GM12878 (cell line): Measurements from ENCODE around the gene LRRC75B. TPM values are rescaled to one million over a fixed set of nuclear protein-coding genes. Genes with fewer than 3 reads are reported as not detected.

ENCODE experiments used
- ATAC-seq: fragments of 200-7000 bp; cut with Tn5 transposase; 3 replicates; pipeline ENCODE4 v1.9.1; 2020; ENCODE audit warnings: mild to moderate bottlenecking, moderate library complexity
- BruUV-seq: library from RNA; stranded (reverse); fragments of 400-500 nt; replicated peaks from 2 replicates; lab custom pipeline; 2021; lab: Mats Ljungman, UMichigan
- CTCF ChIA-PET: fragments of 300-600 bp; sonication (Branson Sonifier 250); formaldehyde crosslinking; extraction: SDS; loops from one replicate; lab custom pipeline; 2021; ENCODE audit warnings: inconsistent platforms; lab: Yijun Ruan, JAX
- POLR2A ChIA-PET: fragments of 350-600 bp; formaldehyde crosslinking; extraction: SDS; loops from one replicate; lab custom pipeline; 2021; ENCODE audit warnings: inconsistent platforms; lab: Charles Lee
- RAD21 ChIA-PET: fragments of 300-600 bp; sonication (Branson Sonifier 250); formaldehyde crosslinking; loops from one replicate; lab custom pipeline; 2023; ENCODE audit warnings: antibody characterized with exemption; ENCODE audit not compliant: unreplicated experiment; lab: Charles Lee
- SMC1A ChIA-PET: fragments of 300-600 bp; sonication (Branson Sonifier 250); formaldehyde crosslinking; loops from one replicate; lab custom pipeline; 2023; ENCODE audit not compliant: unreplicated experiment, uncharacterized antibody; lab: Charles Lee
- DNase-seq: peaks from one replicate; pipeline ENCODE4 v3.0.0-alpha.2; 2011; ENCODE audit warnings: low read depth, low spot score
- FAIRE-seq: peaks from 3 replicates; lab custom pipeline; 2011; peaks lifted over from hg19 to GRCh38; lab: Jason Lieb, UNC
- H2AFZ ChIP-seq: 2 replicates; pipeline ENCODE4 v1.6.0; 2011; ENCODE audit warnings: low read depth, low read length, control low read depth; ENCODE audit not compliant: control insufficient read depth
- H3K27ac ChIP-seq: 2 replicates; pipeline ENCODE4 v1.5.1; 2011; ENCODE audit warnings: control low read depth; ENCODE audit not compliant: control insufficient read depth, insufficient read depth
- H3K27me3 ChIP-seq, 2 experiments: replicated peaks in 1 of 2; 2 replicates each; pipeline versions ENCODE4 v1.6.0 to v1.6.1; 2011; ENCODE audit warnings: low read length in 1 of 2; ENCODE audit not compliant: control insufficient read depth in 2 of 2, insufficient read depth in 2 of 2
- H3K36me3 ChIP-seq, 2 experiments: 2 replicates each; pipeline ENCODE4 v1.5.1; 2011; ENCODE audit warnings: low read length in 1 of 2; ENCODE audit not compliant: control insufficient read depth in 2 of 2, insufficient read depth in 2 of 2
- H3K4me1 ChIP-seq: 2 replicates; pipeline ENCODE4 v1.6.1; 2011; ENCODE audit warnings: mild to moderate bottlenecking, low read length, moderate library complexity, mixed read lengths; ENCODE audit not compliant: control insufficient read depth, insufficient read depth
- H3K4me2 ChIP-seq: 2 replicates; pipeline ENCODE4 v1.6.0; 2011; ENCODE audit warnings: control low read depth; ENCODE audit not compliant: control insufficient read depth, insufficient read depth
- H3K4me3 ChIP-seq: fragments of 200-600 bp; sonication (generic); 2 replicates; pipeline ENCODE4 v1.5.1; 2016
- H3K79me2 ChIP-seq: 2 replicates; pipeline ENCODE4 v1.6.0; 2011; ENCODE audit warnings: low read length; ENCODE audit not compliant: control insufficient read depth, insufficient read depth
- H3K9ac ChIP-seq: 2 replicates; pipeline ENCODE4 v1.8.0; 2011; ENCODE audit warnings: low read length, control low read depth, mixed read lengths; ENCODE audit not compliant: control insufficient read depth, insufficient read depth
- H3K9me3 ChIP-seq: replicated peaks from 3 replicates; pipeline ENCODE4 v1.5.1; 2011; ENCODE audit warnings: mild to moderate bottlenecking, low read length; ENCODE audit not compliant: control insufficient read depth, insufficient read depth
- H4K20me1 ChIP-seq: 2 replicates; pipeline ENCODE4 v1.6.0; 2011; ENCODE audit not compliant: control insufficient read depth, insufficient read depth
- BACH1 ChIP-seq: fragments of 450-650 bp; IDR thresholded peaks from 2 replicates; pipeline ENCODE4 v1.6.1; 2017; ENCODE audit warnings: mild to moderate bottlenecking, borderline replicate concordance
- BRCA1 ChIP-seq: IDR thresholded peaks from 2 replicates; pipeline ENCODE4 v1.6.1; 2011; ENCODE audit warnings: low read depth, low read length, improper control_type of control experiment
- CUX1 ChIP-seq: IDR thresholded peaks from 2 replicates; pipeline ENCODE4 v1.6.1; 2012; ENCODE audit warnings: improper control_type of control experiment, low read depth, low read length; ENCODE audit not compliant: insufficient replicate concordance
- HCFC1 ChIP-seq: fragments of 150-350 bp; IDR thresholded peaks from 2 replicates; pipeline ENCODE4 v1.6.1; 2014; ENCODE audit warnings: low read length
- HDAC2 ChIP-seq: fragments of 200-600 bp; sonication (generic); IDR thresholded peaks from 2 replicates; pipeline ENCODE4 v1.6.1; 2017
- IKZF2 ChIP-seq, 2 experiments: fragments of 450-650 bp; IDR thresholded peaks; 2 replicates each; pipeline ENCODE4 v1.6.1; 2017; ENCODE audit warnings: mild to moderate bottlenecking in 2 of 2, moderate library complexity in 2 of 2
- NFXL1 ChIP-seq: fragments of 450-650 bp; IDR thresholded peaks from 2 replicates; pipeline ENCODE4 v1.6.1; 2017; ENCODE audit warnings: antibody characterized with exemption, mild to moderate bottlenecking, borderline replicate concordance
- PAX8 ChIP-seq: fragments of 450-650 bp; IDR thresholded peaks from 2 replicates; pipeline ENCODE4 v1.6.1; 2017; ENCODE audit warnings: mild to moderate bottlenecking, moderate library complexity
- PML ChIP-seq: IDR thresholded peaks from 2 replicates; pipeline ENCODE4 v1.6.1; 2012; ENCODE audit warnings: low read length, inconsistent platforms
- SIX5 ChIP-seq: IDR thresholded peaks from 2 replicates; pipeline ENCODE4 v1.6.1; 2011; ENCODE audit warnings: mild to moderate bottlenecking, low read depth, low read length, moderate library complexity; ENCODE audit not compliant: severe bottlenecking
- SMAD5 ChIP-seq: IDR thresholded peaks from 2 replicates; pipeline ENCODE4 v1.6.1; 2016; ENCODE audit warnings: antibody characterized with exemption, low read depth
- ZNF217 ChIP-seq: fragments of 450-650 bp; IDR thresholded peaks from 2 replicates; pipeline ENCODE4 v1.6.1; 2017; ENCODE audit warnings: antibody characterized with exemption, mild to moderate bottlenecking
- ZNF622 ChIP-seq: fragments of 450-650 bp; IDR thresholded peaks from 2 replicates; pipeline ENCODE4 v1.6.1; 2017; ENCODE audit warnings: mild to moderate bottlenecking, inconsistent platforms
- WGBS: methylation state at CpG from one replicate; pipeline ENCODE4 v1.1.6; 2016; ENCODE audit warnings: low lambda C conversion rate; ENCODE audit not compliant: insufficient replicate concordance, insufficient coverage; ENCODE audit errors: missing lambda C conversion rate; 5-methylcytosine and 5-hydroxymethylcytosine counted together
- in situ Hi-C: fragments of 300-500 bp; cut with MboI; formaldehyde crosslinking; loops from 9 replicates; pipeline ENCODE4 v1.14.3; 2018; ENCODE audit warnings: mixed read lengths
- intact Hi-C: fragments of 100-400 bp; cut with micrococcal nuclease; formaldehyde crosslinking; loops from one replicate; pipeline ENCODE4 v1.14.2; 2022; ENCODE audit not compliant: unreplicated experiment
- polyA plus RNA-seq, 11 experiments: library from polyadenylated mRNA; depleted of rRNA in 4 of 11; unstranded in 6 of 11; stranded (reverse) in 5 of 11; fragments of >200 nt; fragmentation: Nextera tagmentation in 4 of 11; fragmentation: Illumina TruSeq in 1 of 11; extraction: Ambion mirVana in 4 of 11; extraction: Trizol in 1 of 11; gene quantifications; 1 replicate in 1 of 11; 2 replicates in 10 of 11; pipeline versions ENCODE4 v1.2.1 to v1.2.3, GENCODE V29; 2011 to 2016; ENCODE audit warnings: inconsistent platforms in 2 of 11, missing spikeins in 2 of 11, low read depth in 1 of 11
- total RNA-seq, 4 experiments: library from RNA; depleted of rRNA in 3 of 4; stranded (reverse); fragments of >200 nt in 3 of 4; fragmentation: Illumina TruSeq in 1 of 4; extraction: Trizol in 1 of 4; gene quantifications; 2 replicates each; pipeline versions ENCODE4 v1.2.1 to v1.2.3, GENCODE V29; 2013 to 2021
- TF ChIP-seq, protein P1 (sequence below): fragments of 450-650 bp; IDR thresholded peaks from 2 replicates; pipeline ENCODE4 v1.6.1; 2014; ENCODE audit warnings: mild to moderate bottlenecking
- TF ChIP-seq, protein P2 (sequence below): fragments of 450-650 bp; IDR thresholded peaks from 2 replicates; pipeline ENCODE4 v1.6.1; 2017; ENCODE audit warnings: antibody characterized with exemption, mild to moderate bottlenecking, moderate library complexity

Gene LRRC75B
- total and polyA plus RNA-seq, 10 of the 15 experiments (the other 5 are each of a cell fraction or from before 2014, with no cell fraction given) = 0.09 to 0.98 (median 0.11) TPM; not detected in 3

GRCh38 chr22:24589518-24590030, 3.3 kb downstream of the LRRC75B start (continued):
- TF ChIP-seq CUX1 (no peak), ZNF217 (no peak)

- intact Hi-C loops = no loop called here
- H3K9me3 ChIP-seq = no peaks in the 10 kb centered on the region
- H3K27me3 ChIP-seq = no peaks in the 10 kb centered on the region
- SMC1A ChIA-PET = no interaction called here
- H3K4me1 ChIP-seq = no peaks in the 10 kb centered on the region
- H3K36me3 ChIP-seq = no peaks in the 10 kb centered on the region
- WGBS = 74% methylated on average over 21 of the region's 21 CpGs
- no peaks in the 10 kb centered on the region for H3K79me2 ChIP-seq
- ATAC-seq (no peak), FAIRE-seq (no peak), DNase-seq (no peak)
- H3K27ac ChIP-seq = no peak overlapping the region
- no peak overlapping the region for H3K9ac ChIP-seq
- CTCF ChIA-PET = no interaction called here
- RAD21 ChIA-PET = no interaction called here
- in situ Hi-C loops = no loop called here
- H4K20me1 ChIP-seq = no peaks in the 10 kb centered on the region
- no TSS peak for BruUV-seq
- no peak overlapping the region for H3K4me2 ChIP-seq
- POLR2A ChIA-PET = no interaction called here
- no peak overlapping the region for H3K4me3 ChIP-seq
- H2AFZ ChIP-seq = no peak overlapping the region
- TF ChIP-seq, protein P1, sequence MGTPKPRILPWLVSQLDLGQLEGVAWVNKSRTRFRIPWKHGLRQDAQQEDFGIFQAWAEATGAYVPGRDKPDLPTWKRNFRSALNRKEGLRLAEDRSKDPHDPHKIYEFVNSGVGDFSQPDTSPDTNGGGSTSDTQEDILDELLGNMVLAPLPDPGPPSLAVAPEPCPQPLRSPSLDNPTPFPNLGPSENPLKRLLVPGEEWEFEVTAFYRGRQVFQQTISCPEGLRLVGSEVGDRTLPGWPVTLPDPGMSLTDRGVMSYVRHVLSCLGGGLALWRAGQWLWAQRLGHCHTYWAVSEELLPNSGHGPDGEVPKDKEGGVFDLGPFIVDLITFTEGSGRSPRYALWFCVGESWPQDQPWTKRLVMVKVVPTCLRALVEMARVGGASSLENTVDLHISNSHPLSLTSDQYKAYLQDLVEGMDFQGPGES = no peak
- TF ChIP-seq HDAC2 = no peak
- TF ChIP-seq BRCA1 = no peak
- TF ChIP-seq ZNF622 = no peak
- no peak for TF ChIP-seq SIX5
- no peak for TF ChIP-seq PML
- TF ChIP-seq SMAD5 = no peak
- TF ChIP-seq NFXL1 = no peak
- no peak for TF ChIP-seq BACH1
- TF ChIP-seq PAX8 = no peak
- no peak for TF ChIP-seq HCFC1
- TF ChIP-seq IKZF2 (IDR thresholded peaks at IDR 0.05) = no peak
- TF ChIP-seq, protein P2, sequence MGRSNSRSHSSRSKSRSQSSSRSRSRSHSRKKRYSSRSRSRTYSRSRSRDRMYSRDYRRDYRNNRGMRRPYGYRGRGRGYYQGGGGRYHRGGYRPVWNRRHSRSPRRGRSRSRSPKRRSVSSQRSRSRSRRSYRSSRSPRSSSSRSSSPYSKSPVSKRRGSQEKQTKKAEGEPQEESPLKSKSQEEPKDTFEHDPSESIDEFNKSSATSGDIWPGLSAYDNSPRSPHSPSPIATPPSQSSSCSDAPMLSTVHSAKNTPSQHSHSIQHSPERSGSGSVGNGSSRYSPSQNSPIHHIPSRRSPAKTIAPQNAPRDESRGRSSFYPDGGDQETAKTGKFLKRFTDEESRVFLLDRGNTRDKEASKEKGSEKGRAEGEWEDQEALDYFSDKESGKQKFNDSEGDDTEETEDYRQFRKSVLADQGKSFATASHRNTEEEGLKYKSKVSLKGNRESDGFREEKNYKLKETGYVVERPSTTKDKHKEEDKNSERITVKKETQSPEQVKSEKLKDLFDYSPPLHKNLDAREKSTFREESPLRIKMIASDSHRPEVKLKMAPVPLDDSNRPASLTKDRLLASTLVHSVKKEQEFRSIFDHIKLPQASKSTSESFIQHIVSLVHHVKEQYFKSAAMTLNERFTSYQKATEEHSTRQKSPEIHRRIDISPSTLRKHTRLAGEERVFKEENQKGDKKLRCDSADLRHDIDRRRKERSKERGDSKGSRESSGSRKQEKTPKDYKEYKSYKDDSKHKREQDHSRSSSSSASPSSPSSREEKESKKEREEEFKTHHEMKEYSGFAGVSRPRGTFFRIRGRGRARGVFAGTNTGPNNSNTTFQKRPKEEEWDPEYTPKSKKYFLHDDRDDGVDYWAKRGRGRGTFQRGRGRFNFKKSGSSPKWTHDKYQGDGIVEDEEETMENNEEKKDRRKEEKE = no peak
Observed at GRCh38 chr22:24588757-24589481, 4.0 kb downstream of the LRRC75B start.
